ENCODE measurements around the gene CAMSAP1.

- TF ChIP-seq CTCF (IDR thresholded peaks at IDR 0.05 in 8 of 11, conservative IDR thresholded peaks at IDR 0.05 in 3 of 11) (no peak), POLR2A (IDR thresholded peaks at IDR 0.05) (no peak), POLR2AphosphoS5 (IDR thresholded peaks at IDR 0.05) (no peak)
These were observed 66.8 kb downstream of the CAMSAP1 start for GRCh38 chr9:135840539-135840938.
